Measurements from ENCODE around the gene IFI30.

The IFI30 gene

GRCh38 chr19:18171605-18172327 is 1.8 kb upstream of the IFI30 start:
- DNase-seq, result no peak

- DNase-seq, result no peak
Observed at GRCh38 chr19:18172331-18173053, 1.1 kb upstream of the IFI30 start.

GRCh38 chr19:18173054-18173571 is 500 bp upstream of the IFI30 start:
- DNase-seq, result no peak

- DNase-seq, result no peak
Observed at GRCh38 chr19:18174983-18175382, 1.4 kb downstream of the IFI30 start.

GRCh38 chr19:18176367-18177310 is 3.0 kb downstream of the IFI30 start:
- no peak for DNase-seq

- DNase-seq, result no peak
Observed at GRCh38 chr19:18179957-18180356, 6.3 kb downstream of the IFI30 start.

GRCh38 chr19:18183529-18183928 is 9.9 kb downstream of the IFI30 start:
- DNase-seq, result no peak

GRCh38 chr19:18185538-18185937 is 11.9 kb downstream of the IFI30 start:
- DNase-seq, result peak; percentile 35

- DNase-seq, result no peak
Observed at GRCh38 chr19:18190278-18190677, 16.7 kb downstream of the IFI30 start.

- DNase-seq, result no peak
Observed at GRCh38 chr19:18191640-18192062, 18.0 kb downstream of the IFI30 start.

- peak; percentile 100 for DNase-seq
Observed at GRCh38 chr19:18192673-18193387, 19.2 kb downstream of the IFI30 start, which contains the start of gene MPV17L2. Gene MPV17L2 (plus strand): TSS chr19:18193218. CDS start chr19:18193282, 64 bp downstream.

- DNase-seq, result peak; percentile 60
Observed at GRCh38 chr19:18193388-18194180, 20.0 kb downstream of the IFI30 start.

- DNase-seq, result no peak
Observed at GRCh38 chr19:18194181-18194530, 20.5 kb downstream of the IFI30 start.

GRCh38 chr19:18194554-18195238 is 21.1 kb downstream of the IFI30 start:
- DNase-seq, result peak; percentile 81

GRCh38 chr19:18196511-18196845 is 22.9 kb downstream of the IFI30 start:
- no peak for DNase-seq

- DNase-seq, result no peak
Observed at GRCh38 chr19:18197306-18197705, 23.7 kb downstream of the IFI30 start.

GRCh38 chr19:18197941-18198340 is 24.3 kb downstream of the IFI30 start:
- DNase-seq, result no peak

- DNase-seq, result no peak
Observed at GRCh38 chr19:18198374-18198773, 24.8 kb downstream of the IFI30 start.

- DNase-seq, result no peak
Observed at GRCh38 chr19:18202397-18202777, 28.8 kb downstream of the IFI30 start.

- DNase-seq, result peak; percentile 53
Observed at GRCh38 chr19:18202778-18203407, 29.3 kb downstream of the IFI30 start.

Measured in islet precursor cell (in vitro differentiated cells).